ENCODE data around the gene FGF14.

DNA sequence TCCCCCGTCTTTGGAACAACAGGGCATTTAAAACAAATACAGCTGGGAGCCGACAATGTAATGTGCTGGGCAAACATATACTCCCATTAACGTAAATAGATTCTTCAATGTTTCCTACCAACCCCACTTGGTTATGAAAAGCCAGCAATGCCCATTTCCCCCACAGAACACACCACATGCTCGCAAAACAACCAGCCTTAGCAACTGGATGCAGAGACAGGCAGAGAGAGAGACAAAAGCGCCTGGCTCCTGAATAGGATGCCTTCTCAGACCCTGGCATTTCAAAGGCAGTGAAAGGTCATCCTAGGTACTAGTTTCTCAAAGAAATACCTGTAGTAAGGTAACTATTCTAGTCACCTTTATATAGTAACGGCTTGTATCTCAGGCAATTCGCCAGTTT is 486.5 kb downstream of the FGF14 start:
- TF ChIP-seq, protein P1, sequence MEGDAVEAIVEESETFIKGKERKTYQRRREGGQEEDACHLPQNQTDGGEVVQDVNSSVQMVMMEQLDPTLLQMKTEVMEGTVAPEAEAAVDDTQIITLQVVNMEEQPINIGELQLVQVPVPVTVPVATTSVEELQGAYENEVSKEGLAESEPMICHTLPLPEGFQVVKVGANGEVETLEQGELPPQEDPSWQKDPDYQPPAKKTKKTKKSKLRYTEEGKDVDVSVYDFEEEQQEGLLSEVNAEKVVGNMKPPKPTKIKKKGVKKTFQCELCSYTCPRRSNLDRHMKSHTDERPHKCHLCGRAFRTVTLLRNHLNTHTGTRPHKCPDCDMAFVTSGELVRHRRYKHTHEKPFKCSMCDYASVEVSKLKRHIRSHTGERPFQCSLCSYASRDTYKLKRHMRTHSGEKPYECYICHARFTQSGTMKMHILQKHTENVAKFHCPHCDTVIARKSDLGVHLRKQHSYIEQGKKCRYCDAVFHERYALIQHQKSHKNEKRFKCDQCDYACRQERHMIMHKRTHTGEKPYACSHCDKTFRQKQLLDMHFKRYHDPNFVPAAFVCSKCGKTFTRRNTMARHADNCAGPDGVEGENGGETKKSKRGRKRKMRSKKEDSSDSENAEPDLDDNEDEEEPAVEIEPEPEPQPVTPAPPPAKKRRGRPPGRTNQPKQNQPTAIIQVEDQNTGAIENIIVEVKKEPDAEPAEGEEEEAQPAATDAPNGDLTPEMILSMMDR (IDR thresholded peaks at IDR 0.05; ENCODE audit: insufficient read depth, low read depth, low read length) = no peak
- no peak for TF ChIP-seq EZH2 (IDR thresholded peaks at IDR 0.05; ENCODE audit: insufficient read depth, low read length)

Measured in astrocyte (in vitro differentiated cells and primary cell).